ENCODE results near the gene FMNL2. TPM values are rescaled to one million over a fixed set of nuclear protein-coding genes. Genes with fewer than 3 reads are reported as not detected.

The FMNL2 gene
- total RNA-seq, 4 donors from 2014 or later = 34.6 to 62.1 (median 51.3) TPM

GRCh38 chr2:152485954-152486736, 151.2 kb downstream of the FMNL2 start:
- ATAC-seq (ENCODE audit: low FRiP score) (no peak), DNase-seq (ENCODE audit: low spot score) (no peak)
- TF ChIP-seq CTCF (IDR thresholded peaks at IDR 0.05) = no peak

GRCh38 chr2:152486737-152487400, 151.9 kb downstream of the FMNL2 start:
- TF ChIP-seq CTCF (IDR thresholded peaks at IDR 0.05) = no peak
- ATAC-seq (ENCODE audit: low FRiP score) (no peak), DNase-seq (ENCODE audit: low spot score) (no peak)

GRCh38 chr2:152488075-152488474, 153.1 kb downstream of the FMNL2 start:
- no peak for TF ChIP-seq CTCF (IDR thresholded peaks at IDR 0.05)
- ATAC-seq (ENCODE audit: low FRiP score) (no peak), DNase-seq (ENCODE audit: low spot score) (no peak)

- ATAC-seq (ENCODE audit: low FRiP score) (no peak), DNase-seq (ENCODE audit: low spot score) (no peak)
- no peak for TF ChIP-seq CTCF (IDR thresholded peaks at IDR 0.05)
These were observed 154.4 kb downstream of the FMNL2 start for GRCh38 chr2:152489364-152489763.

- no peak for ATAC-seq (ENCODE audit: low FRiP score)
These were observed 155.9 kb downstream of the FMNL2 start for GRCh38 chr2:152490686-152491455.

DNA sequence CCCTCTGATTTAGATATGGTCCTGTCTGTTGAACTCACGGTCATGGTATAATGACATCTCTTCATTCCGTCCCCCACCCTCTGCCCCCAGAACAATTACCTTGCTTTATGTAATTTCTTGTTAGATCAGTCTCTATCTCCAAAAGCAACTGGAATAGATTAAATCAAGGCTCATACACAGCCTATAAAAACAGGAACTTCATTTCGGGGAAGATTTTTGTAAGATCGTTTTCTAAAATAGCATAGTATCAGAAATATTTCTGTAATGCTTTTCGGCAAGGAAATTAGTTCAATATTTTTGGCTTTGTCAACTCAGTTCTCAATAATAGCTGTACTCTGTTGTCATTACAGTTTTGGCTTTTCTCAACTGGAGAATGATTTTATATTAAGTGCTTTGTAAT, 157.2 kb downstream of the FMNL2 start:
- no peak for TF ChIP-seq CTCF (IDR thresholded peaks at IDR 0.05)
- no peak for ATAC-seq (ENCODE audit: low FRiP score)
- DNase-seq (ENCODE audit: low spot score) = no peak

More at GRCh38 chr2:152490686-152491455, 155.9 kb downstream of the FMNL2 start:
- no peak for DNase-seq (ENCODE audit: low spot score)
- no peak for TF ChIP-seq CTCF (IDR thresholded peaks at IDR 0.05)

Data from omental fat pad (tissue), 4 donors.